PC-9 (cell line): ENCODE data around the gene LRRC74A.

Experiments
- CTCF ChIP-seq: fragments of 200-600 bp; sonication (generic); conservative IDR thresholded peaks from 2 replicates; pipeline ENCODE4 v1.6.1; 2017; ENCODE audit warnings: mixed run types, antibody characterized with exemption, mild to moderate bottlenecking, moderate library complexity
- EZH2 ChIP-seq: fragments of 200-600 bp; sonication (generic); IDR thresholded peaks from 2 replicates; pipeline ENCODE4 v1.8.0; 2017; ENCODE audit warnings: antibody characterized with exemption, low read depth

- TF ChIP-seq CTCF (no peak), EZH2 (no peak)
Measured at GRCh38 chr14:76880449-76880848, 54.2 kb downstream of the LRRC74A start.
